Body of pancreas (tissue), 4 donors: ENCODE results near the gene VAV1.

Experiments
- CTCF ChIP-seq, 7 experiments: fragments of 450-650 bp in 4 of 7; fragments of 200-600 bp in 3 of 7; sonication (generic) in 3 of 7; IDR thresholded peaks; one replicate each; pipeline ENCODE4 v1.5.1; 2016 to 2019; ENCODE audit warnings: antibody characterized with exemption in 7 of 7
- POLR2A ChIP-seq, 3 donors: fragments of 450-650 bp; IDR thresholded peaks; one replicate each; pipeline ENCODE4 v1.6.1; 2016; ENCODE audit warnings: antibody characterized with exemption in 3 of 3, mild to moderate bottlenecking in 2 of 3

GRCh38 chr19:6751189-6751588, 21.3 kb upstream of the VAV1 start:
- no peak for TF ChIP-seq CTCF (IDR thresholded peaks at IDR 0.05)
- TF ChIP-seq POLR2A (IDR thresholded peaks at IDR 0.05): no peak
